Middle frontal gyrus (tissue), 1 donor: Measurements from ENCODE around the gene MEST.
"Not testable (repeated sequence)": the region's sequence is repeated elsewhere in the genome, so short reads cannot be mapped to it uniquely, and the experiment has no call there.

Source experiments
- DNase-seq: peaks from one replicate; pipeline ENCODE4 v3.0.0-alpha.2; 2015; ENCODE audit warnings: low spot score; ENCODE audit errors: extremely low spot score

Gene MEST

GRCh38 chr7:130521258-130521951 lies 29.5 kb downstream of the MEST start:
- no peak for DNase-seq

- not testable (repeated sequence) for DNase-seq
Observed at GRCh38 chr7:130523519-130524125, 31.7 kb downstream of the MEST start.

GRCh38 chr7:130524628-130525027 lies 32.7 kb downstream of the MEST start:
- no peak for DNase-seq

DNA sequence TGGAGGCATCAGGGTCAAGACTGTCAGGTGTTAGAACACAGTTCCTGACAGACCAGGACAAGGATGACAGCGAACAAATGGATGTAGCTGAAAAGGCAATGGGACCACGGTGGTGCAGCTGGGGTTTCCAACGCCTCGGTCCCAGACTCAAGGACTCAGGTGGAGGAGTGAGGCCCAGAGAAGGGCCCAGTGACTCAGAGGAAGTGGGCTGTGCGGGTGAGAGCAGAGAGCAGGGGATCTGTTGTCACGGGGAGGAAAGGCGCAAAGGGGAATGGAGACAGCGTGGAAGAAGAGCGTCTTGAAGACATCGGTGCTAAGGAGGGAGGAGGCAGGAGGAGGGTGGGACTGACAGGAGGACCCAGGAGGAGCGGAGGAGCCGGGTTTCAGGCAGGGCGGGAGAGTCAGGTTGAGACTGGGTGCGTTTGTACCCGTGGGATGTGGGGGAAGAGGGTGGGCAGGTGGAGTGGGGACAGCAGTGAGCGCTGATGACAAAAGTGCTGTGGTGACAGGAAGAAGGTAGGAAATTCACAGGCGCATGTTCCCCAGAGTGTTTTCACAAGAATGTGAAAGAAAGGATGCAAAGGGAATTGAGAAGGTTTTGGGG lies 36.0 kb downstream of the MEST start:
- not testable (repeated sequence) for DNase-seq

DNA sequence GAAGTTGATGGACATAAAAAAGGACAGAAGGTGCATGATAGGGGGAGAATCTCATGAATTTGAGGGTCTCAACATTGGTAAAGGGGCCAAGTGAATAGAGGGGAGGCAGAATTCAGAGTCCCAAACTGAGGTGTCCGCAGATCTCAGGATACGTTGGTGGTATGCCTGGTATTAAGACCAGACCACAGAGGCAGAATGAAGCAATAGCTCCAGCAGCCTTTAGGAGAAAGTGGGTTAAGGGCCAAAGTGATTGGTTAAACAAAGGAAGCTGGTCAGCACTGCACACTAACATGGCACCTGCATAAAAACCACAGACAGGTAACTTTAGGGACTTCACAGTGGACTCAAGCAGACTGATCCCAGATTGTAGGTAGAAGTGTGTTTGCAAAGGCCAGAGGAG lies 37.5 kb downstream of the MEST start:
- no peak for DNase-seq

GRCh38 chr7:130537894-130538293 lies 46.0 kb downstream of the MEST start:
- not testable (repeated sequence) for DNase-seq

- DNase-seq, result not testable (repeated sequence)
Observed at GRCh38 chr7:130541287-130541686, 49.4 kb downstream of the MEST start.

DNA sequence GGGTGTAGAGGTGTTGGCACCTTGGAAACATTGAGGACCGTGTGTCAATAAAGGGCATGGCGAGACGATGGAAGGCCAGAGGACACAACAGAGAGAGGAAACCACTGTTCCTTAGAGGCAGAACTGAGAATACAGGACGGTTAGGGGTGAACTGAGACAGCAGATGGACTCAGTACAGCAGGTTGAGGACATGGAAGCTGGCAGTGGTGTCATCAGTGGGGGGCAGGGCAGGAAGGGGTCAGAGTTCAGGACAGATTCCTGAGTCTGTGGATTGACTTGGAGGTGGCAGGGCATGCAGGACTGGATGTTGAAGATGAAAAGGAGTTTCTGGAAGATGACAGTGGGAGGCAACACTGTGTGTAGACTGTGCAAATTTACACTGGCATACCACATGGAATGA lies 50.4 kb downstream of the MEST start:
- DNase-seq, result not testable (repeated sequence)

DNA sequence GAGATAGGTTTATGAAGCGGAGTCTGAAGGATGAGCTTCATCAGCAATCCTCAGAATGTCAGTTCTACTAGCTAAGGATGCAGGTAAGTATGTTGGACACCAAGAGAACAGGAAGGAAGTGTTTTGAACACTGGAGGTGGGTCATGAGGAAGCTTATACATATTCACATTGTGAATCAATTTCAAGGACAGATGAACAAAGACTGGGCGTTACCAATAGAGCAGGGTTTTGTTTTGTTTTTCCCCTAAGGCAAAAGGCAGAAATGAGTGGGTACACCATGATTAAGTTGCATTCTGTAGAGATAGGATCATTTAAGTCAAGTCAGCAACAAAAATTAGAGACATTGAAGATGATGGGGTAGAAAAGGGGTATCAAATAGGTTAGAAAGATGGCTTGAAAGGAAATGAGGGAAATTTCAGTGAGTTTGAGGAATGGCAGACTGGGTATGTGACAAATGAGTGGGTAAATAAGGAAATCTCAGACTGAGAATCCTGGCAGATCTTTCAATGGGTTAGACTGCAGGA lies 51.7 kb downstream of the MEST start:
- no peak for DNase-seq

GRCh38 chr7:130544356-130544755 lies 52.5 kb downstream of the MEST start:
- DNase-seq, result no peak

DNA sequence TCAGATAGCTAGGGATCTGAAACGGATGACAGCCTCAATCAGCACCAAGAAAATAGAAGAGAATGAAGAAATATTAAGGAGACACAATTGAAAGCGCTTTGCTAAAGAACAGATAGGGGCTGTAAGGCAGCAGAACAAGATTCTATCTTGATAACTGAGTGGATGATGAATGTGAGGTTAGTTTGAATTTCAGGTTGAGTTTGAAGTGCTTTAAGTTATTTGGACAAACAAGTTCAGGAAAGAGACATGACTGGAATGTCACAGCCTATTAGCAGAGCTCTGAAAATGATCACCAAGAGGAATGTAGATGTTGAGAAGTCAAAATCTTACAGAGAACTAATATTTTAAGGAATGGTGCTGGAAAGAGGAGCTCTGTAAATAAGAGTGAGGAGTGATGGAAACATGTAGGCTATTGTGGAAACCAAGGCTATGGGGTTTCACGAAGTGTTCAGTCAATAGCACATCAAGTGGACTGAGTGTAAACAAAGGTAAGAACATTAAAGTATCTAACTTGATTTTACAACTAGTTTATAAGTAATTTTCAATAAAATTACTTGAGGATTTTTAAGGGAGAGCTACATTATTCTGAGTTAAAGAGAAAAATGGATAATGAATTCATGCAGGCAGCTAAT lies 61.6 kb downstream of the MEST start:
- DNase-seq, result no peak

DNA sequence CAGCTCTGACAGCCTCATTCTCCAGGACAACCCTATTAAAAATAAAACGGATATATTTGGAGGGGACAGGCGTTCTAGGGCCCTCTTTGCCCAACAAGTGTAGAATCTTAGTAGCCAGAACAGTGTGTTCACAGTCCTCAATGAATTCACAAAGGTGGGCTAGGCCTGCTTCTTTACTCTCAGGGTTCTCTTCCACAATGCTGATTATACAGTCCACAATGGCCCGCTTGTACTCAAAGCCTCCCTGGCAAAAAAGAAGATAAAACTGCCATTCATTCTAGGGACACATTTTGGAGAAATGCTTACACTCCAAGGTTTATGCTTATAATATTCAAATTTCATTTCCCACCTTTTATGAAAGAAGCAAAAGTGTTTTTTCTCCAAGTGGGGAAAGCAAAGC lies 62.6 kb downstream of the MEST start:
- no peak for DNase-seq
